Endothelial cell of umbilical vein (primary cell): ENCODE results near the gene MORN3. TPM values are rescaled to one million over a fixed set of nuclear protein-coding genes. Genes with fewer than 3 reads are reported as not detected.
"Not testable (repeated sequence)": the region's sequence is repeated elsewhere in the genome, so short reads cannot be mapped to it uniquely, and the experiment has no call there.

Experiments used
- BruUV-seq: library from RNA; stranded (reverse); fragments of 400-500 nt; replicated peaks from 2 replicates; lab custom pipeline; 2021; lab: Mats Ljungman, UMichigan
- CTCF ChIA-PET: fragments of 300-600, 350-600 bp; sonication (Branson Sonifier 250); formaldehyde crosslinking; loops from one replicate; lab custom pipeline; 2021; ENCODE audit warnings: antibody characterized with exemption, inconsistent platforms; lab: Charles Lee
- POLR2A ChIA-PET: fragments of 300-600, 350-600 bp; sonication (Branson Sonifier 250); formaldehyde crosslinking; loops from one replicate; lab custom pipeline; 2021; ENCODE audit warnings: antibody characterized with exemption, inconsistent platforms; lab: Charles Lee
- DNase-seq: peaks from one replicate; pipeline ENCODE4 v3.0.0-alpha.2; 2011; ENCODE audit warnings: low read depth, low spot score
- FAIRE-seq: peaks from 2 replicates; lab custom pipeline; 2011; peaks lifted over from hg19 to GRCh38; lab: Jason Lieb, UNC
- H2AFZ ChIP-seq: 2 replicates; pipeline ENCODE4 v1.6.0; 2012; ENCODE audit warnings: low read depth, low read length, control low read depth, inconsistent platforms
- H3K27ac ChIP-seq: 2 replicates; pipeline ENCODE4 v1.5.1; 2011; ENCODE audit warnings: low read depth, mild to moderate bottlenecking, control low read depth, low read length, moderate library complexity; ENCODE audit not compliant: insufficient read depth
- H3K27me3 ChIP-seq, 2 experiments: 2 replicates each; pipeline versions ENCODE4 v1.6.0 to v1.6.1; 2011; ENCODE audit warnings: low read length in 2 of 2, mixed read lengths in 1 of 2; ENCODE audit not compliant: control insufficient read depth in 2 of 2, insufficient read depth in 2 of 2
- H3K36me3 ChIP-seq, 2 experiments: 2 replicates in 1 of 2; 3 replicates in 1 of 2; pipeline ENCODE4 v1.5.1; 2011; ENCODE audit warnings: low read length in 2 of 2, mild to moderate bottlenecking in 1 of 2, moderate library complexity in 1 of 2; ENCODE audit not compliant: control insufficient read depth in 2 of 2, insufficient read depth in 2 of 2; ENCODE audit errors: extremely low read depth in 1 of 2
- H3K4me1 ChIP-seq: 3 replicates; pipeline ENCODE4 v1.5.1; 2011; ENCODE audit warnings: mild to moderate bottlenecking, low read length; ENCODE audit not compliant: control insufficient read depth, insufficient read depth; ENCODE audit errors: extremely low read depth
- H3K4me2 ChIP-seq: 2 replicates; pipeline ENCODE4 v1.6.1; 2011; ENCODE audit warnings: low read length, control low read depth, mixed read lengths; ENCODE audit not compliant: insufficient read depth
- H3K4me3 ChIP-seq, 3 experiments: fragments of 200-600 bp in 1 of 3; sonication (generic), shearing (Covaris generic) in 1 of 3; replicated peaks in 1 of 3; 2 replicates each; pipeline ENCODE4 v1.5.1; 2011 to 2016; ENCODE audit warnings: control low read depth in 3 of 3, low read length in 3 of 3, mild to moderate bottlenecking in 2 of 3, inconsistent platforms in 1 of 3, low read depth in 1 of 3, moderate library complexity in 1 of 3; ENCODE audit not compliant: insufficient read depth in 1 of 3
- H3K79me2 ChIP-seq: 2 replicates; pipeline ENCODE4 v1.6.0; 2012; ENCODE audit warnings: low read length, inconsistent platforms; ENCODE audit not compliant: control insufficient read depth, insufficient read depth
- H3K9ac ChIP-seq: replicated peaks from 2 replicates; pipeline ENCODE3; 2011; ENCODE audit warnings: low read length, control low read depth; ENCODE audit not compliant: insufficient read depth; ENCODE audit errors: extremely low read depth
- H3K9me1 ChIP-seq: replicated peaks from 3 replicates; pipeline ENCODE4 v1.6.0; 2011; ENCODE audit warnings: mild to moderate bottlenecking, low read length; ENCODE audit not compliant: control insufficient read depth, insufficient read depth; ENCODE audit errors: extremely low read depth
- H3K9me3 ChIP-seq: replicated peaks from 2 replicates; pipeline ENCODE4 v1.5.1; 2012; ENCODE audit warnings: low read length, inconsistent platforms; ENCODE audit not compliant: control insufficient read depth, insufficient read depth
- H4K20me1 ChIP-seq: replicated peaks from 2 replicates; pipeline ENCODE3; 2011; ENCODE audit warnings: mild to moderate bottlenecking, low read length; ENCODE audit not compliant: control insufficient read depth, insufficient read depth; ENCODE audit errors: extremely low read depth
- CTCF ChIP-seq, 2 donors: IDR thresholded peaks; 1 replicate in 1 of 2; 2 replicates in 1 of 2; pipeline ENCODE4 v1.5.1; 2011; ENCODE audit warnings: low read length in 2 of 2, mild to moderate bottlenecking in 2 of 2, moderate library complexity in 2 of 2, control low read depth in 1 of 2, inconsistent platforms in 1 of 2, low read depth in 1 of 2; ENCODE audit not compliant: insufficient read depth in 1 of 2; ENCODE audit errors: extremely low read depth in 1 of 2
- JUN ChIP-seq: IDR thresholded peaks from 2 replicates; pipeline ENCODE4 v1.6.1; 2011; ENCODE audit warnings: borderline replicate concordance, low read depth; ENCODE audit not compliant: insufficient read length, insufficient read depth
- dilution Hi-C: fragments of 300-500 bp; cut with MboI; formaldehyde crosslinking; loops from one replicate; pipeline ENCODE4 v1.15.0; 2019; ENCODE audit warnings: low sequenced_read_pairs; ENCODE audit not compliant: extremely low pct_ligation_motif_present
- intact Hi-C: fragments of 100-400 bp; cut with micrococcal nuclease; formaldehyde crosslinking; loops from one replicate; pipeline ENCODE4 v1.10.0; 2022
- polyA plus RNA-seq, 4 experiments: library from polyadenylated mRNA; depleted of rRNA in 3 of 4; stranded (reverse) in 3 of 4; unstranded in 1 of 4; fragments of >200 nt; gene quantifications; 2 replicates each; pipeline versions ENCODE4 v1.2.1 to v1.2.3, GENCODE V29; 2011 to 2012; ENCODE audit warnings: missing spikeins in 1 of 4
- total RNA-seq: library from RNA; stranded (reverse); gene quantifications from 2 replicates; pipeline ENCODE4 v1.2.3, GENCODE V29; 2021

The MORN3 gene
- total and polyA plus RNA-seq, 2 donors (not counting 3 experiments of a cell fraction or from before 2014, with no cell fraction given): 0.66 to 0.73 TPM

- H3K79me2 ChIP-seq: no peaks in the 10 kb centered on the region
- H3K9ac ChIP-seq: no peak overlapping the region
- H2AFZ ChIP-seq: no peak overlapping the region
- H3K9me3 ChIP-seq: no peaks in the 10 kb centered on the region
- BruUV-seq: no TSS peak
- no peak for FAIRE-seq
- dilution Hi-C loops (no loop called here), intact Hi-C loops (loop anchor here (1.0 kb wide), 2 partner anchors 42 to 117 kb away; no protein-coding TSS in a partner anchor)
- no peak overlapping the region for H3K4me3 ChIP-seq
- CTCF ChIA-PET: interaction anchor here (0.5 to 7.6 kb wide), 56 partner anchors 8 to 608 kb away, joined by 3 to 671 read pairs (median 6); partner anchors contain the start of genes KDM2B and ORAI1
- H3K36me3 ChIP-seq: no peaks in the 10 kb centered on the region
- no peaks in the 10 kb centered on the region for H3K27me3 ChIP-seq
- no peaks in the 10 kb centered on the region for H3K9me1 ChIP-seq
- DNase-seq: peak; percentile 24
- TF ChIP-seq CTCF (IDR thresholded peaks at IDR 0.05; ENCODE audit: extremely low read depth in 1 of 2, insufficient read depth in 1 of 2, low read depth in 1 of 2, low read length in 2 of 2): peak; percentile 62 to 75
- no peak for TF ChIP-seq JUN
- POLR2A ChIA-PET: interaction anchor here (1.1 kb wide), 2 partner anchors 42 to 116 kb away, joined by 5 to 21 read pairs; no protein-coding TSS in a partner anchor
- H3K4me2 ChIP-seq: no peak overlapping the region
- peaks cover 8% of the 10 kb centered on the region for H3K4me1 ChIP-seq
- no peaks in the 10 kb centered on the region for H4K20me1 ChIP-seq
- H3K27ac ChIP-seq: no peak overlapping the region
Observed at GRCh38 chr12:121668750-121669520, 519 bp downstream of the MORN3 start.

- DNase-seq, H3K4me2 ChIP-seq, intact Hi-C loops, H3K4me3 ChIP-seq, H4K20me1 ChIP-seq, FAIRE-seq, H3K36me3 ChIP-seq, H3K79me2 ChIP-seq, H3K27ac ChIP-seq, H3K9me3 ChIP-seq, BruUV-seq, POLR2A ChIA-PET, H3K4me1 ChIP-seq, H3K9me1 ChIP-seq, H3K27me3 ChIP-seq, H2AFZ ChIP-seq, dilution Hi-C loops, H3K9ac ChIP-seq: not testable (repeated sequence)
- CTCF ChIA-PET: interaction anchor here (0.7 to 7.6 kb wide), 2 partner anchors 113 to 1273 kb away, joined by 3 to 671 read pairs; no protein-coding TSS in a partner anchor
Observed at GRCh38 chr12:121666829-121667228, 2.6 kb downstream of the MORN3 start.
